ENCODE measurements around the gene ADCY1.

Gene ADCY1

DNA sequence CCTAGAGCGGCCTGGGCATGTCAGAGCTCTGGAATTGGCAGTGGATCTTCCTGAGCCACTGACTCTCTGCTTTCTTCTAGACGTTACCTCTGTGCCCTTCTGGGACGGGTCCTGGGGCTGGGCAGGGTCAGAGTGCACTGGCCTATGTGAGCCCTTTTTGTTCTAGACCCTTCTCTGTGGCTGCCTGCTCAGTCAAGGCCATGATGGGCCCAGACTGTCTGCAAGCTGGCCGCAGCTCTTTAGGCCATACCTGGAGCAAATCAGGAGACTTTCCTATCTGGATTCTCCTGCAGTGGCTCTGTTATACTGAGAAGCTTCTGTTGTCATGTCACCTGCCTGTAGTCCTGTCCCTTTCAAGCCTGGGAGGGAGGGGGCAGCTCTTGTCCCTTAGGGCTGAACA, 70.1 kb downstream of the ADCY1 start:
- Histone ChIP-seq H3K9me3 (ENCODE audit: insufficient read depth, low read length) (no peaks in the 10 kb centered on the region), H3K4me3 (ENCODE audit: insufficient read length, low read depth) (no peak overlapping the region), H3K9ac (ENCODE audit: insufficient read length, low read depth) (no peak overlapping the region), H3K27me3 (ENCODE audit: insufficient read depth, insufficient read length) (no peaks in the 10 kb centered on the region), H3K4me1 (ENCODE audit: insufficient read depth, insufficient read length) (no peaks in the 10 kb centered on the region), H3K36me3 (ENCODE audit: insufficient read depth, insufficient read length, low read length) (no peaks in the 10 kb centered on the region)
- TF ChIP-seq ZNF274 (IDR thresholded peaks at IDR 0.05; ENCODE audit: low read depth, low read length) (no peak), SUZ12 (IDR thresholded peaks at IDR 0.05; ENCODE audit: extremely low read depth, insufficient read depth, insufficient read length) (no peak), YY1 (IDR thresholded peaks at IDR 0.05; ENCODE audit: insufficient read depth, insufficient read length) (no peak)
- DNase-seq (ENCODE audit: low read depth, low spot score): no peak

DNA sequence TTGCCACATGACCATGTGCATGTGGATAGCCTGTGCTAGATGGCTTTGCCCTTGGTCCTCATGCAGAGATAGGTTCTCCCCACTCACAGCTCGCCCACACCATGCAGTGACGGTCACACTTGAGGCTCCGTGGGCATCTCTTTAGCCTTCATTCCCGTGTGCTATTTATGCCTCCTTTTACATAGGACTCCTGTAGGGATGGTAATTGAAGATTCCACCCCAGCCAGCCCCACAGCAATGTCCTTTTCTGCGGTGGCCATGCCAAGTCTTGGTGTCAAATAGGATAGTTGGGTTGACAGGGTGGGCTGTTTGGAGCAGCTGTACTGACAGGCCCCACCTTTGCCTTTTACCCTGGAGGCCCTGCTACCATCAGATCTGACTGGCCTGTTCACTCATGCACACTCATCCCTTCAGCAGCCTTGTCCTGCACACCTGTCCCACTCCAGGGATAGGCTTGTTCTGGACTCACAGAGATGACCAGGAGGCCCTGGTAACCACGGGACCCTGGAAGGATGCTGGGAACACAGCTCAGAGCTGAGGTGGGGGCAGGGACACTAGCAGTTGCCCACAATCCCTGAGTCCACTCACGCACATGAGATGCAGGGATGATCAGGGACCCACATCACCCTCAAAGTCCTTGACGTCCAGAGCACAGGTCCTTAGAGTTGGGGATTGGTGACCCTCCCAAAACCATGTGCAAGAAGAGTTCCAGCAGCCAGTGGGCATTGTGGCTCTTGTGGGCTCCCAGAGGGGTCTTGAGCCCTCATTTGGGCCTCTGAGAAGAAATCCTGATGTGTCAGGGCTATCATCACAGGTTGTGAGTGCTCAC, 71.2 kb downstream of the ADCY1 start:
- Histone ChIP-seq H3K4me3 (ENCODE audit: insufficient read length, low read depth) (no peak overlapping the region), H3K9ac (ENCODE audit: insufficient read length, low read depth) (no peak overlapping the region), H3K9me3 (ENCODE audit: insufficient read depth, low read length) (no peaks in the 10 kb centered on the region), H3K36me3 (ENCODE audit: insufficient read depth, insufficient read length, low read length) (no peaks in the 10 kb centered on the region), H3K27me3 (ENCODE audit: insufficient read depth, insufficient read length) (no peaks in the 10 kb centered on the region), H3K4me1 (ENCODE audit: insufficient read depth, insufficient read length) (no peaks in the 10 kb centered on the region)
- no peak for DNase-seq (ENCODE audit: low read depth, low spot score)
- TF ChIP-seq ZNF274 (IDR thresholded peaks at IDR 0.05; ENCODE audit: low read depth, low read length) (no peak), SUZ12 (IDR thresholded peaks at IDR 0.05; ENCODE audit: extremely low read depth, insufficient read depth, insufficient read length) (no peak), YY1 (IDR thresholded peaks at IDR 0.05; ENCODE audit: insufficient read depth, insufficient read length) (no peak)

DNA sequence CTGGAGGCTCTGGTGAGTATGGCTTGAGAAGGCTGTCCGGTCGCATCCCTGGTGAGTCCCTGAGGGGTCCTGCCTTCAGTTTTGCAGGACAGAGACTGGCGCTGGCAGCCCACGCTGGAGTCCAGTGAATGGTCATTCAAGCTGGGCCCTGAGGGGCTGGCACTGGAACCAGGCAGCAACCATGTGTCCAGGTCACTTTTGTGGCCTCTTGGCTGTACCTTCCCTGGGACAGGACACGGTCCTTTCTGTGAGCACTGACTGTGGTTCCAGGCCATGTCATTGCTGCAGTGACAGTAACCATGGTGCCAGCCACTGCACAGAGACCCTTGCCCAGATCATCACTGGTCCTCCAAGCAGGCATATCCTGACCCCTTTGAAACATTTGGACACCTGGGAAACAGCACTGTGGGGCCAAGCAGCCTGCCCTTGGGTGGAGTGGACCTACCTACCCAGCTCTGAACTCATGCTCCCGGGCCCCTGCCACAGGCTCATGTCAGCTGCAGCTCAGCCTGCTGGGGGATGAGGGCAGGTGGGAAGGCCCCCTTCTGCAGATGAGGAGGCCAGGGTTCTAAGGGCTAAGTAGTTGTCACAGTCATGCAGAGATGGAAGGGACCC, 72.1 kb downstream of the ADCY1 start:
- no peak overlapping the region for H3K9ac ChIP-seq (ENCODE audit: insufficient read length, low read depth)
- H3K27me3 ChIP-seq (ENCODE audit: insufficient read depth, insufficient read length): no peaks in the 10 kb centered on the region
- DNase-seq (ENCODE audit: low read depth, low spot score): no peak
- no peaks in the 10 kb centered on the region for H3K9me3 ChIP-seq (ENCODE audit: insufficient read depth, low read length)
- TF ChIP-seq ZNF274 (IDR thresholded peaks at IDR 0.05; ENCODE audit: low read depth, low read length): no peak
- TF ChIP-seq YY1 (IDR thresholded peaks at IDR 0.05; ENCODE audit: insufficient read depth, insufficient read length): no peak
- TF ChIP-seq SUZ12 (IDR thresholded peaks at IDR 0.05; ENCODE audit: extremely low read depth, insufficient read depth, insufficient read length): no peak
- H3K4me1 ChIP-seq (ENCODE audit: insufficient read depth, insufficient read length): no peaks in the 10 kb centered on the region
- H3K4me3 ChIP-seq (ENCODE audit: insufficient read length, low read depth): no peak overlapping the region
- no peaks in the 10 kb centered on the region for H3K36me3 ChIP-seq (ENCODE audit: insufficient read depth, insufficient read length, low read length)

DNA sequence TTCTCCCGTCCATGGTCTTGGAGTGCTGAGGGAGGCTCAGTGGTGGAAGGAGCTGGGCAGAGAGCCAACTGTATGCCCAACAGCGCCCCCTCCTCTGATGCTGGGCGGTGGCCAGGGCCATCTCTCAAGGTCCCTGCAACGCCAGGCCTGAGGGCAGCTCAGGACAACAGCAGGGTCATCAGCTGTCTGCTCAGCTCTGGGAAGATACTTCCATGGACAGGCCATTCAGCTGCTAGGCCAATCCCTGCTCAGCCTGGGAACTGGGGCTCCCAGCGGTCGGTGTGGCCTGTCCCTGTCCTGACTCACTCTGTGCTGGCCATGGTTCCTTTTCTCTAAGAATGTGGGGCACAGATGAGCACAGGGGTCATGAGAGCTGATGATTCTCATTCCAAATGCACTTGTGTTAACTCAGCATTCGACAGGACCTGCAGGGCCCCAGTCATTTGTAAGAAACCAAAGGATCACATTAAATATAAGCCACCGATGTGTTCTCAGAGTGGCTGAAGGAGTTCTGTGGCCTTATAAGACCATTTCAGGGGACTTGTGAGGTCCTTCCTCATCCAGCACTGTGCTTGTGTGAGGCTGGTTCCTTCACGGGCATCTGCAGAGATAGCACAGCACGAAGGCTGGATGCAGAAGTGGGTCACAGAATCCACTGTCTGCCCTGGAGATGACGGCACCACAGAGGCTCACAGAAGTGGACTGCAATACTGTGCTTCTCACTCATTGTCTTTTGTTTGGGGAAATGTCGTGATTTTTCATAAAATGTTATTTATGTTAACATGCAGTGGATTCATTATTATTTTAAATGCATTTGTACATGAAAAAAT, 73.0 kb downstream of the ADCY1 start:
- H3K4me1 ChIP-seq (ENCODE audit: insufficient read depth, insufficient read length): no peaks in the 10 kb centered on the region
- H3K36me3 ChIP-seq (ENCODE audit: insufficient read depth, insufficient read length, low read length): no peaks in the 10 kb centered on the region
- H3K9me3 ChIP-seq (ENCODE audit: insufficient read depth, low read length): no peaks in the 10 kb centered on the region
- H3K4me3 ChIP-seq (ENCODE audit: insufficient read length, low read depth): no peak overlapping the region
- no peak for DNase-seq (ENCODE audit: low read depth, low spot score)
- H3K9ac ChIP-seq (ENCODE audit: insufficient read length, low read depth): no peak overlapping the region
- TF ChIP-seq SUZ12 (IDR thresholded peaks at IDR 0.05; ENCODE audit: extremely low read depth, insufficient read depth, insufficient read length): no peak
- TF ChIP-seq ZNF274 (IDR thresholded peaks at IDR 0.05; ENCODE audit: low read depth, low read length): no peak
- no peaks in the 10 kb centered on the region for H3K27me3 ChIP-seq (ENCODE audit: insufficient read depth, insufficient read length)

DNA sequence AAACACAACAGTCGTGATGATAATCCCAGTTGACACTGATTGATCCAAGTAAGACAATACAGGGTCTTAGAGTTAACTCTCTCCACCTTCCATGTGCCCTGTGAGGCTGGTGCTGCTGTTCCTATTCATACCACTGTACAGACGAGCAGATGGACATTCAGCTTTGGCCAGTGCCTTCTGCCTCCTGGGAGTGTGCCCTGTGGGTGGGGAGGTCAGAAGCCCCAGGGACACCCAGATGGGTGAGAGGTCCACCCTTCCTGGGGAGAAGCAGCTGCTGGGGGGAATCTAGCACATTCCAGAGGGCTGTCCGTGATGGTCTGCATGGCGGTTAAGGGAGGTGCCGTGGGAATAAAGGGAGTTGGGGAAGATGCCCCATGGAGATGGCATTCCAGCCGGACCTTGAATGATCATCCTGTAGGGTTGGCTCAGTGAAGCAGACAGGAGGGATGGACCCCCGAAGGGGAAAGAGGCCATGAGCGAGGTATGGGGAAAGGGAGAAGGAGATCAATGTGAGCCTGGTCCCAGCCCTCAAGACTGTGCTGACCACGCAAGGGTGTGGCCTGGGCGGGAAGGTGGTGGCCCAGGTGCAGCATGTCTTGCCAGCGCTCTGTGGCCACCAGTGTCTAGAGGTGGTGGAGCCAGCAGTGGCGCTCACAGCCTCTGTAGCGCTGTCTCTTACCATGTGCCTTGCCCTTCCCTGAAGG, 74.0 kb downstream of the ADCY1 start:
- no peaks in the 10 kb centered on the region for H3K36me3 ChIP-seq (ENCODE audit: insufficient read depth, insufficient read length, low read length)
- H3K9ac ChIP-seq (ENCODE audit: insufficient read length, low read depth): no peak overlapping the region
- H3K9me3 ChIP-seq (ENCODE audit: insufficient read depth, low read length): no peaks in the 10 kb centered on the region
- TF ChIP-seq ZNF274 (IDR thresholded peaks at IDR 0.05; ENCODE audit: low read depth, low read length): no peak
- no peak for TF ChIP-seq YY1 (IDR thresholded peaks at IDR 0.05; ENCODE audit: insufficient read depth, insufficient read length)
- no peak for TF ChIP-seq SUZ12 (IDR thresholded peaks at IDR 0.05; ENCODE audit: extremely low read depth, insufficient read depth, insufficient read length)
- H3K4me3 ChIP-seq (ENCODE audit: insufficient read length, low read depth): no peak overlapping the region
- no peaks in the 10 kb centered on the region for H3K4me1 ChIP-seq (ENCODE audit: insufficient read depth, insufficient read length)
- no peak for DNase-seq (ENCODE audit: low read depth, low spot score)
- no peaks in the 10 kb centered on the region for H3K27me3 ChIP-seq (ENCODE audit: insufficient read depth, insufficient read length)

DNA sequence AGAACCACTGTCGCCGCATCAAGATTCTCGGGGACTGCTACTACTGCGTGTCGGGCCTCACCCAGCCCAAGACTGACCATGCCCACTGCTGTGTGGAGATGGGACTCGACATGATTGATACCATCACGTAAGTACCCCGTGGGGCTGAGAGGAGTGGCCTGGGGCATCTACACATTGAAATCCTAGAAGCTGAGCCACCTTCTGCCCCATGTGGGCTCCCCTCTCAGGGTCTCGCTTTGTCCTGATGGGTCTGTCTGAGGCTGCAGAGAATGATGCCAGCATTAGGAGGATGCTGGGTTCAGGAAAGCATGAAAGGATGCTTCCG, 74.5 kb downstream of the ADCY1 start:
- H3K27me3 ChIP-seq (ENCODE audit: insufficient read depth, insufficient read length): no peaks in the 10 kb centered on the region
- H3K9me3 ChIP-seq (ENCODE audit: insufficient read depth, low read length): no peaks in the 10 kb centered on the region
- TF ChIP-seq YY1 (IDR thresholded peaks at IDR 0.05; ENCODE audit: insufficient read depth, insufficient read length) (no peak), ZNF274 (IDR thresholded peaks at IDR 0.05; ENCODE audit: low read depth, low read length) (no peak), SUZ12 (IDR thresholded peaks at IDR 0.05; ENCODE audit: extremely low read depth, insufficient read depth, insufficient read length) (no peak)
- H3K4me3 ChIP-seq (ENCODE audit: insufficient read length, low read depth): no peak overlapping the region
- no peak for DNase-seq (ENCODE audit: low read depth, low spot score)
- H3K9ac ChIP-seq (ENCODE audit: insufficient read length, low read depth): no peak overlapping the region
- no peaks in the 10 kb centered on the region for H3K4me1 ChIP-seq (ENCODE audit: insufficient read depth, insufficient read length)
- H3K36me3 ChIP-seq (ENCODE audit: insufficient read depth, insufficient read length, low read length): no peaks in the 10 kb centered on the region

Data from NT2/D1 (cell line).